K562 (cell line): ENCODE measurements around the gene PBX1. TPM values are rescaled to one million over a fixed set of nuclear protein-coding genes. Genes with fewer than 3 reads are reported as not detected.

Source experiments
- ATAC-seq: fragments of 200-7000 bp; cut with Tn5 transposase; 3 replicates; pipeline ENCODE4 v1.9.1; 2020; ENCODE audit warnings: moderate library complexity
- BruUV-seq: library from RNA; stranded (reverse); fragments of 400-500 nt; replicated peaks from 2 replicates; lab custom pipeline; 2021; lab: Mats Ljungman, UMichigan
- CTCF ChIA-PET: fragments of 300-600 bp; formaldehyde crosslinking; extraction: SDS; loops from one replicate; lab custom pipeline; 2021; ENCODE audit warnings: low intra/inter-chr PET ratio; lab: Yijun Ruan, JAX
- POLR2A ChIA-PET: fragments of 300-600, 350-650 bp; sonication (Branson Sonifier 250); formaldehyde crosslinking; extraction: SDS; loops from one replicate; lab custom pipeline; 2021; ENCODE audit warnings: antibody characterized with exemption, inconsistent platforms; lab: Yijun Ruan, JAX
- DNase-seq, 4 experiments: peaks; one replicate each; pipeline versions ENCODE4 v3.0.0 to v3.0.0-alpha.2; 2011 to 2018; ENCODE audit warnings: low spot score in 3 of 4, mixed read lengths in 3 of 4; ENCODE audit errors: extremely low read depth in 1 of 4
- FAIRE-seq: peaks from 2 replicates; lab custom pipeline; 2011; peaks lifted over from hg19 to GRCh38; lab: Jason Lieb, UNC
- H2AFZ ChIP-seq: 2 replicates; pipeline ENCODE4 v1.6.0; 2011; ENCODE audit warnings: low read depth, low read length, control low read depth, inconsistent platforms
- H3K27ac ChIP-seq: fragments of 200-600 bp; 3 replicates; pipeline ENCODE4 v1.8.0; 2011; ENCODE audit warnings: low read depth, mild to moderate bottlenecking, control low read depth, inconsistent platforms, low read length, moderate library complexity, mixed read lengths; ENCODE audit errors: extremely low read depth
- H3K27me3 ChIP-seq, 2 experiments: fragments of 300-600 bp in 1 of 2; 2 replicates in 1 of 2; 3 replicates in 1 of 2; pipeline versions ENCODE4 v1.6.0 to v1.8.0; 2011; ENCODE audit warnings: inconsistent platforms in 2 of 2, low read length in 2 of 2, mild to moderate bottlenecking in 1 of 2, mixed read lengths in 1 of 2, moderate library complexity in 1 of 2; ENCODE audit not compliant: control insufficient read depth in 2 of 2, insufficient read depth in 2 of 2
- H3K36me3 ChIP-seq: fragments of 300-600 bp; 3 replicates; pipeline ENCODE4 v1.8.0; 2011; ENCODE audit warnings: mild to moderate bottlenecking, low read length, inconsistent platforms; ENCODE audit not compliant: control insufficient read depth, insufficient read depth
- H3K4me1 ChIP-seq, 2 experiments: fragments of 200-600 bp in 1 of 2; replicated peaks in 1 of 2; 2 replicates in 1 of 2; 3 replicates in 1 of 2; pipeline versions ENCODE4 v1.5.1 to v1.8.0; 2011; ENCODE audit warnings: inconsistent platforms in 2 of 2, low read length in 2 of 2, mild to moderate bottlenecking in 1 of 2, mixed read lengths in 1 of 2, moderate library complexity in 1 of 2; ENCODE audit not compliant: control insufficient read depth in 2 of 2, insufficient read depth in 2 of 2
- H3K4me2 ChIP-seq: 2 replicates; pipeline ENCODE4 v1.6.1; 2011; ENCODE audit warnings: low read length, control low read depth, inconsistent platforms, mixed read lengths; ENCODE audit not compliant: insufficient read depth
- H3K4me3 ChIP-seq: fragments of 200-600 bp; sonication (generic), shearing (Covaris generic); 2 replicates; pipeline ENCODE4 v1.5.1; 2016; ENCODE audit warnings: control low read depth, inconsistent platforms
- H3K79me2 ChIP-seq: fragments of 200-600 bp; 3 replicates; pipeline ENCODE4 v1.8.0; 2011; ENCODE audit warnings: low read length, inconsistent platforms; ENCODE audit not compliant: control insufficient read depth, insufficient read depth
- H3K9ac ChIP-seq, 2 experiments: 2 replicates each; pipeline versions ENCODE4 v1.6.0 to v1.6.1; 2011; ENCODE audit warnings: low read depth in 2 of 2, low read length in 2 of 2, control low read depth in 1 of 2, inconsistent platforms in 1 of 2, mild to moderate bottlenecking in 1 of 2, mixed read lengths in 1 of 2; ENCODE audit not compliant: insufficient read depth in 1 of 2
- H3K9me1 ChIP-seq: one replicate; pipeline ENCODE4 v1.6.0; 2011; ENCODE audit warnings: inconsistent platforms, mild to moderate bottlenecking, low read length, moderate library complexity; ENCODE audit not compliant: control insufficient read depth, insufficient read depth
- H3K9me3 ChIP-seq: replicated peaks from 2 replicates; pipeline ENCODE4 v1.5.1; 2011; ENCODE audit warnings: low read depth, low read length, inconsistent platforms; ENCODE audit not compliant: control insufficient read depth, insufficient read depth
- H4K20me1 ChIP-seq: replicated peaks from 2 replicates; pipeline ENCODE4 v1.6.1; 2011; ENCODE audit warnings: low read length, inconsistent platforms, mixed read lengths; ENCODE audit not compliant: control insufficient read depth, insufficient read depth
- BACH1 ChIP-seq: fragments of 200-800 bp; sonication (Bioruptor generic); IDR thresholded peaks from 2 replicates; pipeline ENCODE4 v1.6.1; 2016; ENCODE audit warnings: missing genetic modification characterization, missing compliant biosample characterization
- PRMT5 ChIP-seq: sonication (generic); formaldehyde crosslinking; IDR thresholded peaks from 2 replicates; pipeline ENCODE4 v1.5.0; 2020; ENCODE audit warnings: missing genetic modification reagents
- PTTG1 ChIP-seq: fragments of 450-650 bp; IDR thresholded peaks from 2 replicates; pipeline ENCODE4 v1.6.1; 2016; ENCODE audit warnings: low read depth, mild to moderate bottlenecking, missing genetic modification characterization, missing compliant biosample characterization
- SRSF1 ChIP-seq: fragments of 200-400 bp; formaldehyde crosslinking; IDR thresholded peaks from 2 replicates; pipeline ENCODE4 v1.6.1; 2017; ENCODE audit warnings: mild to moderate bottlenecking, low read depth, low read length, moderate library complexity
- STAG1 ChIP-seq: sonication (generic); formaldehyde crosslinking; IDR thresholded peaks from 2 replicates; pipeline ENCODE4 v1.5.0; 2020; ENCODE audit warnings: missing genetic modification reagents, borderline replicate concordance
- TCF7L2 ChIP-seq: fragments of 150-350 bp; IDR thresholded peaks from 2 replicates; pipeline ENCODE4 v1.6.1; 2016; ENCODE audit warnings: low read depth, mild to moderate bottlenecking, low read length, moderate library complexity
- ZNF133 ChIP-seq: fragments of 250-450 bp; sonication (Bioruptor Pico); IDR thresholded peaks from 2 replicates; pipeline ENCODE4 v1.4.0; 2020; ENCODE audit warnings: mild to moderate bottlenecking
- ZNF785 ChIP-seq: fragments of 250-450 bp; sonication (Bioruptor Pico); IDR thresholded peaks from 2 replicates; pipeline ENCODE4 v1.4.0; 2020; ENCODE audit warnings: mild to moderate bottlenecking
- WGBS: fragments of 100-300 bp; shearing (Covaris generic); methylation state at CpG from one replicate; pipeline ENCODE4 v1.1.6; 2016; ENCODE audit warnings: low coverage, mixed read lengths; ENCODE audit not compliant: insufficient coverage; ENCODE audit errors: missing lambda C conversion rate; 5-methylcytosine and 5-hydroxymethylcytosine counted together
- in situ Hi-C: fragments of 300-500 bp; cut with MboI; formaldehyde crosslinking; loops from 4 replicates; pipeline ENCODE4 v1.15.0; 2018; ENCODE audit warnings: inconsistent platforms, mixed read lengths
- intact Hi-C: fragments of 100-400 bp; cut with micrococcal nuclease; formaldehyde crosslinking; loops from 2 replicates; pipeline ENCODE4 v1.14.2; 2022
- polyA plus RNA-seq, 8 experiments: library from polyadenylated mRNA; depleted of rRNA in 4 of 8; stranded (reverse) in 5 of 8; unstranded in 3 of 8; fragments of >200 nt; fragmentation: Nextera tagmentation in 2 of 8; fragmentation: Illumina TruSeq in 1 of 8; extraction: Ambion mirVana in 2 of 8; extraction: Trizol in 1 of 8; gene quantifications; 2 replicates each; pipeline versions ENCODE4 v1.2.1 to v1.2.3, GENCODE V29; 2011 to 2014; ENCODE audit warnings: inconsistent platforms in 1 of 8, missing spikeins in 1 of 8
- total RNA-seq, 7 experiments: library from RNA; depleted of rRNA in 6 of 7; stranded (reverse); fragments of >200 nt in 6 of 7; fragmentation: Illumina TruSeq in 2 of 7; extraction: Trizol in 2 of 7; gene quantifications; 2 replicates each; pipeline versions ENCODE4 v1.2.1 to v1.2.3, GENCODE V29; 2011 to 2021; ENCODE audit warnings: low replicate concordance in 1 of 7
- TF ChIP-seq, protein P1 (sequence below): sonication (generic); formaldehyde crosslinking; IDR thresholded peaks from 2 replicates; pipeline ENCODE4 v1.5.0; 2020; ENCODE audit warnings: missing genetic modification reagents
- TF ChIP-seq, protein P2 (sequence below), 2 experiments: fragments of 450-650 bp; IDR thresholded peaks; 2 replicates each; pipeline ENCODE4 v1.6.1; 2016; ENCODE audit warnings: mild to moderate bottlenecking in 2 of 2, borderline replicate concordance in 1 of 2, low read depth in 1 of 2, moderate library complexity in 1 of 2

The PBX1 gene
- total and polyA plus RNA-seq, 9 of the 15 experiments (the other 6 are each of a cell fraction or from before 2014, with no cell fraction given), result 0.03 to 0.62 (median 0.17) TPM

DNA sequence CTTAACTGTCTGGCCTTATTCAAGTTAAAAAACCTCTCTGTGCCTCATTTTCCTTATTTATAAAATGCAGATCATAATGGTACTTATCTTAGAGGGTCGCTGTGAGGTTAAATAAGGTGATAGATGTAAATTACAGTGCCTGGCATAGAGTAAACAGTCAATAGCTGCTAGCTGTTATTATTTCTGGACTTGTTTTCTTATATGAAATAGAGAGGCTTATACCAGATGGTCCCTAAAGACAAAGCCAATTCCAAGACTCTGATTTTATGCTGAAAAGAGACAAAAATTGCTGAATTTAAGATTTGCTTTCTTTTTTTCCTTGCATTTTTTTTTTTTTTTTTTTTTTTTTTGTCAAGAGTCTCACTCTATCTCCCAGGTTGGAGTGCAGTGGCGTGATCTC is 10.3 kb downstream of the PBX1 start:
- FAIRE-seq (no peak), DNase-seq (no peak), ATAC-seq (no peak)
- no peaks in the 10 kb centered on the region for H3K9me1 ChIP-seq
- H4K20me1 ChIP-seq, result no peaks in the 10 kb centered on the region
- no peaks in the 10 kb centered on the region for H3K79me2 ChIP-seq
- no TSS peak for BruUV-seq
- in situ Hi-C loops (no loop called here), intact Hi-C loops (no loop called here)
- ChIA-PET CTCF (interaction anchor here (0.6 kb wide), 1 partner anchor 201 kb away, joined by 4 read pairs; no protein-coding TSS in a partner anchor), POLR2A (no interaction called here)
- no peaks in the 10 kb centered on the region for H3K36me3 ChIP-seq
- no peak overlapping the region for H3K4me2 ChIP-seq
- no peak overlapping the region for H3K4me3 ChIP-seq
- no peaks in the 10 kb centered on the region for H3K27me3 ChIP-seq
- 0% methylated on average over 2 of the region's 2 CpGs for WGBS
- H3K9me3 ChIP-seq, result no peaks in the 10 kb centered on the region
- H3K4me1 ChIP-seq, result no peaks in the 10 kb centered on the region
- H3K9ac ChIP-seq, result no peak overlapping the region
- no peak overlapping the region for H3K27ac ChIP-seq
- H2AFZ ChIP-seq, result no peak overlapping the region
- TF ChIP-seq BACH1 (tag), result no peak
- TF ChIP-seq ZNF785, result no peak
- no peak for TF ChIP-seq PTTG1 (tag)
- TF ChIP-seq, protein P1, sequence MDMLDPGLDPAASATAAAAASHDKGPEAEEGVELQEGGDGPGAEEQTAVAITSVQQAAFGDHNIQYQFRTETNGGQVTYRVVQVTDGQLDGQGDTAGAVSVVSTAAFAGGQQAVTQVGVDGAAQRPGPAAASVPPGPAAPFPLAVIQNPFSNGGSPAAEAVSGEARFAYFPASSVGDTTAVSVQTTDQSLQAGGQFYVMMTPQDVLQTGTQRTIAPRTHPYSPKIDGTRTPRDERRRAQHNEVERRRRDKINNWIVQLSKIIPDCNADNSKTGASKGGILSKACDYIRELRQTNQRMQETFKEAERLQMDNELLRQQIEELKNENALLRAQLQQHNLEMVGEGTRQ (CRISPR knock-in tag), result no peak
- no peak for TF ChIP-seq STAG1 (CRISPR knock-in tag)
- no peak for TF ChIP-seq SRSF1
- no peak for TF ChIP-seq ZNF133 (CRISPR knock-in tag)
- no peak for TF ChIP-seq PRMT5 (CRISPR knock-in tag)
- TF ChIP-seq TCF7L2, result no peak
- TF ChIP-seq, protein P2, sequence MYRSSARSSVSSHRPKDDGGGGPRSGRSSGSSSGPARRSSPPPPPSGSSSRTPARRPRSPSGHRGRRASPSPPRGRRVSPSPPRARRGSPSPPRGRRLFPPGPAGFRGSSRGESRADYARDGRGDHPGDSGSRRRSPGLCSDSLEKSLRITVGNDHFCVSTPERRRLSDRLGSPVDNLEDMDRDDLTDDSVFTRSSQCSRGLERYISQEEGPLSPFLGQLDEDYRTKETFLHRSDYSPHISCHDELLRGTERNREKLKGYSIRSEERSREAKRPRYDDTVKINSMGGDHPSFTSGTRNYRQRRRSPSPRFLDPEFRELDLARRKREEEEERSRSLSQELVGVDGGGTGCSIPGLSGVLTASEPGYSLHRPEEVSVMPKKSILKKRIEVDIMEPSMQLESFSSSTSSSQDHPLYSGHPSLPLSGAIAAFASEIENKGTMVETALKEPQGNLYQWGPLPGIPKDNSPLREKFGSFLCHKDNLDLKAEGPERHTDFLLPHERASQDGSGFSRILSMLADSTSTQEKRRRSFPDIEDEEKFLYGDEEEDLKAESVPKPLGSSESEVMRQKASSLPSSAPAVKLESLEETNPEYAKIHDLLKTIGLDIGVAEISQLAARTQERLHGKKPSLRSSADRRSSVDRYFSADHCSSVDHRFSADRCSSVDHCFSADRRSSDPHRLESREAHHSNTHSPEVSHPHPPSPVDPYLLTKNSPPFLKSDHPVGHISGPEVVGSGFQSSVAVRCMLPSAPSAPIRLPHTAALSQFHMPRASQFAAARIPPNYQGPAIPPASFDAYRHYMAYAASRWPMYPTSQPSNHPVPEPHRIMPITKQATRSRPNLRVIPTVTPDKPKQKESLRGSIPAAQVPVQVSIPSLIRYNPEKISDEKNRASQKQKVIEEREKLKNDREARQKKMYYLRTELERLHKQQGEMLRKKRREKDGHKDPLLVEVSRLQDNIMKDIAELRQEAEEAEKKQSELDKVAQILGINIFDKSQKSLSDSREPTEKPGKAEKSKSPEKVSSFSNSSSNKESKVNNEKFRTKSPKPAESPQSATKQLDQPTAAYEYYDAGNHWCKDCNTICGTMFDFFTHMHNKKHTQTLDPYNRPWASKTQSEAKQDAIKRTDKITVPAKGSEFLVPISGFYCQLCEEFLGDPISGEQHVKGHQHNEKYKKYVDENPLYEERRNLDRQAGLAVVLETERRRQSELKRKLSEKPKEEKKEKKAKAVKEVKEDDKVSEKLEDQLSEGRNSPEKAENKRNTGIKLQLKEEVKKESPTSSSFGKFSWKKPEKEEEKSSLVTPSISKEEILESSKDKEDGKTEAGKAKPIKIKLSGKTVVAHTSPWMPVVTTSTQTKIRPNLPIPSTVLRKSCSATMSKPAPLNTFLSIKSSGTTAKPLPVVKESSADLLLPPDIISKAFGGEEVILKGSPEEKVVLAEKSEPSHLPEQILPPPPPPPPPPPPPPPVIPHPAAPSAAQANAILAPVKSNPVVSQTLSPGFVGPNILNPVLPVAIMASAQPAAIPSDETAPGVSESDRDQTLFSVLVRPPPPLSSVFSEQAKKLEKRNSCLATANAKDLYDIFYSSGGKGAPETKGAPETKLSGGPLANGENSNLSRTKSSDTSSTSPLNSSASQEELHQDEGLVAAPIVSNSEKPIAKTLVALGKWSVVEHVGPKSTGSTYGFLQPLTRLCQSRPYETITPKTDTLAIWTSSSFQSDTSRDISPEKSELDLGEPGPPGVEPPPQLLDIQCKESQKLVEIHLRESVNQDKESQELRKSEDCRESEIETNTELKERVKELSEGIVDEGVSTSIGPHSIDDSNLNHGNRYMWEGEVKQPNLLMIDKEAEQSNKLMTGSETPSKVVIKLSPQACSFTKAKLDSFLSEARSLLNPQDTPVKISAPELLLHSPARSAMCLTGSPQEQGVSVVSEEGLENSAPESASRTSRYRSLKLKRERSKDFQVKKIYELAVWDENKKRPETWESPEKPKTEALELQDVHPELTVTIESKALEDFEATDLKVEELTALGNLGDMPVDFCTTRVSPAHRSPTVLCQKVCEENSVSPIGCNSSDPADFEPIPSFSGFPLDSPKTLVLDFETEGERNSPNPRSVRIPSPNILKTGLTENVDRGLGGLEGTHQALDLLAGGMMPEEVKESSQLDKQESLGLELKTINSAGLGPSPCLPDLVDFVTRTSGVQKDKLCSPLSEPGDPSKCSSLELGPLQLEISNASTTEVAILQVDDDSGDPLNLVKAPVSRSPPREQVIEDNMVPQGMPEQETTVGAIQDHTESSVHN (IDR thresholded peaks at IDR 0.05; ENCODE audit: borderline replicate concordance in 1 of 2, low read depth in 1 of 2), result no peak
